Thoracic aorta (tissue), 2 donors: ENCODE data around the gene HOATZ. TPM values are rescaled to one million over a fixed set of nuclear protein-coding genes. Genes with fewer than 3 reads are reported as not detected.
A peak's percentile ranks its signal among the peaks of the same experiment; 100 is the strongest.

Experiments used
- ATAC-seq: fragments of 150-250 bp; one replicate; pipeline ENCODE4 v1.8.0; 2017; ENCODE audit warnings: low read depth; ENCODE audit not compliant: insufficient number of reproducible peaks, low FRiP score
- DNase-seq: peaks from one replicate; pipeline ENCODE4 v3.0.0-alpha.2; 2020; ENCODE audit warnings: low spot score
- H3K27ac ChIP-seq, 2 donors: fragments of 200-600 bp; sonication (generic); 1 replicate in 1 of 2; 2 replicates in 1 of 2; pipeline ENCODE4 v1.5.1; 2016; ENCODE audit warnings: mild to moderate bottlenecking in 2 of 2, moderate library complexity in 2 of 2
- H3K27me3 ChIP-seq: fragments of 200-600 bp; sonication (generic); replicated peaks from 2 replicates; pipeline ENCODE4 v1.6.0; 2016; ENCODE audit warnings: mild to moderate bottlenecking; ENCODE audit not compliant: insufficient read depth
- H3K36me3 ChIP-seq: fragments of 200-600 bp; sonication (generic); one replicate; pipeline ENCODE4 v1.5.1; 2016
- H3K4me1 ChIP-seq, 2 donors: fragments of 200-600 bp; sonication (generic); 1 replicate in 1 of 2; 2 replicates in 1 of 2; pipeline versions ENCODE4 v1.5.1 to v1.6.0; 2016; ENCODE audit warnings: low read depth in 2 of 2, mild to moderate bottlenecking in 1 of 2; ENCODE audit not compliant: control insufficient read depth in 1 of 2
- H3K4me3 ChIP-seq: fragments of 200-600 bp; sonication (generic); 2 replicates; pipeline ENCODE4 v1.5.1; 2016; ENCODE audit warnings: mild to moderate bottlenecking
- H3K9me3 ChIP-seq: fragments of 200-600 bp; sonication (generic); 2 replicates; pipeline ENCODE4 v1.5.1; 2016
- CTCF ChIP-seq: fragments of 200-600 bp; sonication (generic); IDR thresholded peaks from one replicate; pipeline ENCODE4 v1.5.1; 2019; ENCODE audit warnings: antibody characterized with exemption
- total RNA-seq, 2 donors: library from RNA; depleted of rRNA; stranded (reverse); fragments of >200 nt; gene quantifications; one replicate each; pipeline versions ENCODE4 v1.1.0 to v1.2.3, GENCODE V29; 2016

Gene HOATZ
- total RNA-seq, 2 donors from 2014 or later, result not detected

GRCh38 chr11:111582163-111582562 lies 67.6 kb downstream of the HOATZ start:
- H3K27ac ChIP-seq, result no peak overlapping the region
- ATAC-seq, result no peak
- no peak overlapping the region for H3K4me3 ChIP-seq
- H3K36me3 ChIP-seq, result no peaks in the 10 kb centered on the region
- DNase-seq, result no peak
- no peaks in the 10 kb centered on the region for H3K9me3 ChIP-seq
- H3K27me3 ChIP-seq, result no peaks in the 10 kb centered on the region
- no peak for TF ChIP-seq CTCF
- no peaks in the 10 kb centered on the region for H3K4me1 ChIP-seq

GRCh38 chr11:111582881-111583280 lies 68.3 kb downstream of the HOATZ start:
- TF ChIP-seq CTCF, result no peak
- Histone ChIP-seq H3K27ac (no peak overlapping the region), H3K9me3 (no peaks in the 10 kb centered on the region), H3K27me3 (no peaks in the 10 kb centered on the region), H3K4me3 (no peak overlapping the region), H3K4me1 (no peaks in the 10 kb centered on the region), H3K36me3 (no peaks in the 10 kb centered on the region)
- ATAC-seq (no peak), DNase-seq (no peak)

- no peak for DNase-seq
- H3K4me3 ChIP-seq, result no peak overlapping the region
- no peak overlapping the region for H3K27ac ChIP-seq
- H3K27me3 ChIP-seq, result no peaks in the 10 kb centered on the region
- no peaks in the 10 kb centered on the region for H3K9me3 ChIP-seq
- ATAC-seq, result no peak
- no peaks in the 10 kb centered on the region for H3K4me1 ChIP-seq
- no peaks in the 10 kb centered on the region for H3K36me3 ChIP-seq
- no peak for TF ChIP-seq CTCF
These were observed 70.8 kb downstream of the HOATZ start for GRCh38 chr11:111585371-111585770.

- no peak overlapping the region for H3K27ac ChIP-seq
- DNase-seq, result no peak
- ATAC-seq, result no peak
- no peaks in the 10 kb centered on the region for H3K36me3 ChIP-seq
- H3K9me3 ChIP-seq, result no peaks in the 10 kb centered on the region
- H3K4me3 ChIP-seq, result no peak overlapping the region
- no peaks in the 10 kb centered on the region for H3K27me3 ChIP-seq
- peak; percentile 46 for TF ChIP-seq CTCF
- H3K4me1 ChIP-seq, result no peaks in the 10 kb centered on the region
These were observed 71.8 kb downstream of the HOATZ start for GRCh38 chr11:111586388-111586831.

Other genes starting within 250 kb of the HOATZ start
- gene POU2AF3, start 216.2 kb upstream of the HOATZ start, total RNA-seq, result 1 to 10 TPM in 1 of 2 donors, not detected in 1; 1.7 TPM
- not detected for gene POU2AF1, start 135.5 kb upstream of the HOATZ start, total RNA-seq
- gene BTG4, start 2.4 kb upstream of the HOATZ start, total RNA-seq, result not detected
- gene LAYN, start 25.9 kb downstream of the HOATZ start, total RNA-seq, result 10 to 100 TPM; 25.6 to 36.6 TPM
- 10 to 100 TPM in 1 of 2 donors, 1 to 10 TPM in 1; 9.9 to 15.0 TPM for gene SIK2, start 87.7 kb downstream of the HOATZ start, total RNA-seq